ENCODE measurements around the gene TAS2R1.

DNA sequence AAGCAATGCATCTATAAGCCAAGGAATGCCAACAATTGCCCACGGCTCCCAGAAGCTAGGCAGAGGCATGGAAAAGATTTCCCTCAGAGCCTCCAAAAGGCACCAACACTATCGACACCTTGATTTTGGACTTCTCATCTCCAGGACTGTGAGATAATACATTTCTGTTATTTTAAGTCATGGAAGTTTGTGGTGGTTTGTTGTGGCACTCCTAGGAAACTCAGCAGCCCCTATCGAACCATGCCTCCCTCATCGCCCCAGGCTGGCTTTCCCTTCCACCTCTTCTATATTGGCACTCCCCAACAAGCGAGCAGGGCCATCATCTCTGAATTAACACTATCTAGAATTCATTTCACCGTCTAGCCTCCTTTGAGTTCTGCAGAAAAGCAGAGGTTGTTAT is 33.7 kb upstream of the TAS2R1 start:
- TF ChIP-seq, protein P1, sequence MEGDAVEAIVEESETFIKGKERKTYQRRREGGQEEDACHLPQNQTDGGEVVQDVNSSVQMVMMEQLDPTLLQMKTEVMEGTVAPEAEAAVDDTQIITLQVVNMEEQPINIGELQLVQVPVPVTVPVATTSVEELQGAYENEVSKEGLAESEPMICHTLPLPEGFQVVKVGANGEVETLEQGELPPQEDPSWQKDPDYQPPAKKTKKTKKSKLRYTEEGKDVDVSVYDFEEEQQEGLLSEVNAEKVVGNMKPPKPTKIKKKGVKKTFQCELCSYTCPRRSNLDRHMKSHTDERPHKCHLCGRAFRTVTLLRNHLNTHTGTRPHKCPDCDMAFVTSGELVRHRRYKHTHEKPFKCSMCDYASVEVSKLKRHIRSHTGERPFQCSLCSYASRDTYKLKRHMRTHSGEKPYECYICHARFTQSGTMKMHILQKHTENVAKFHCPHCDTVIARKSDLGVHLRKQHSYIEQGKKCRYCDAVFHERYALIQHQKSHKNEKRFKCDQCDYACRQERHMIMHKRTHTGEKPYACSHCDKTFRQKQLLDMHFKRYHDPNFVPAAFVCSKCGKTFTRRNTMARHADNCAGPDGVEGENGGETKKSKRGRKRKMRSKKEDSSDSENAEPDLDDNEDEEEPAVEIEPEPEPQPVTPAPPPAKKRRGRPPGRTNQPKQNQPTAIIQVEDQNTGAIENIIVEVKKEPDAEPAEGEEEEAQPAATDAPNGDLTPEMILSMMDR (optimal IDR thresholded peaks at IDR 0.05 in 1 of 3, IDR thresholded peaks at IDR 0.05 in 1 of 3, conservative IDR thresholded peaks at IDR 0.05 in 1 of 3; ENCODE audit: extremely low read depth in 1 of 3, insufficient read depth in 2 of 3, low read length in 3 of 3), result no peak
- no peak for TF ChIP-seq EZH2 (IDR thresholded peaks at IDR 0.05; ENCODE audit: low read length)
